ENCODE measurements around the gene PRR22.

The PRR22 gene

DNA sequence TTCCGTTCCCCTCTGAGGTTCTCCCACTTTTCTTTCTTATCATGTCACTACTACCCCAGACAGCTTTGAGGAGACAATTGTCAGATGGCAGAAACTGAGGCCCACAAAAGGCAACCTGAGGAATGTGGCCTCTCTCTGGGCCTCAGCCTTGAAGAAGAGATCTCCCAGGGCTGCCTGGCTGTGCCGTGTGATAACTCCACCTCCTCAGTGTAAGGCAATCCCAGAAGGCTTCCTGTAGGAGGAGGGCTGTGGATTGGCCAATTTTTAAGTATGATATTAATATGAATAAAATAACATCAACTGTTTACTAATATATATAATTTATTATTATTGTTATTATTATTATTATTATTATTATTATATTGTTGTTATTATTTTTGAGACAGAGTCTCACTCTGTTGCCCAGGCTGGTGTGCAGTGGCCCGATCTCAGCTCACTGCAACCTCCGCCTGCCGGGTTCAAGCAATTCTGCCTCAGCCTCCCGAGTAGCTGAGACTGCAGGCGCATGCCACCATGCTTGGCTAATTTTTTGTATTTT is 10.9 kb upstream of the PRR22 start:
- H4K20me1 ChIP-seq (ENCODE audit: insufficient read depth, low read length) = no peaks in the 10 kb centered on the region
- TF ChIP-seq EZH2 (IDR thresholded peaks at IDR 0.05; ENCODE audit: borderline replicate concordance, low read depth, low read length, severe bottlenecking) = no peak
- TF ChIP-seq, protein P1, sequence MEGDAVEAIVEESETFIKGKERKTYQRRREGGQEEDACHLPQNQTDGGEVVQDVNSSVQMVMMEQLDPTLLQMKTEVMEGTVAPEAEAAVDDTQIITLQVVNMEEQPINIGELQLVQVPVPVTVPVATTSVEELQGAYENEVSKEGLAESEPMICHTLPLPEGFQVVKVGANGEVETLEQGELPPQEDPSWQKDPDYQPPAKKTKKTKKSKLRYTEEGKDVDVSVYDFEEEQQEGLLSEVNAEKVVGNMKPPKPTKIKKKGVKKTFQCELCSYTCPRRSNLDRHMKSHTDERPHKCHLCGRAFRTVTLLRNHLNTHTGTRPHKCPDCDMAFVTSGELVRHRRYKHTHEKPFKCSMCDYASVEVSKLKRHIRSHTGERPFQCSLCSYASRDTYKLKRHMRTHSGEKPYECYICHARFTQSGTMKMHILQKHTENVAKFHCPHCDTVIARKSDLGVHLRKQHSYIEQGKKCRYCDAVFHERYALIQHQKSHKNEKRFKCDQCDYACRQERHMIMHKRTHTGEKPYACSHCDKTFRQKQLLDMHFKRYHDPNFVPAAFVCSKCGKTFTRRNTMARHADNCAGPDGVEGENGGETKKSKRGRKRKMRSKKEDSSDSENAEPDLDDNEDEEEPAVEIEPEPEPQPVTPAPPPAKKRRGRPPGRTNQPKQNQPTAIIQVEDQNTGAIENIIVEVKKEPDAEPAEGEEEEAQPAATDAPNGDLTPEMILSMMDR (IDR thresholded peaks at IDR 0.05; ENCODE audit: borderline replicate concordance, extremely low read depth, low read length, poor library complexity, severe bottlenecking) = no peak
- peaks cover 2% of the 10 kb centered on the region; the same call in 1 of the 2 replicates for H3K79me2 ChIP-seq (ENCODE audit: insufficient read depth, low read length)
- no peak overlapping the region for H3K9ac ChIP-seq (ENCODE audit: low read depth, low read length)
- no peaks in the 10 kb centered on the region for H3K27me3 ChIP-seq (ENCODE audit: insufficient read depth, low read length, poor library complexity)
- H3K9me3 ChIP-seq (ENCODE audit: insufficient read depth, low read length, severe bottlenecking) = no peaks in the 10 kb centered on the region
- DNase-seq (no peak), ATAC-seq (ENCODE audit: insufficient read depth, low read depth) (no peak)
- no peak overlapping the region for H3K4me3 ChIP-seq (ENCODE audit: low read depth in 1 of 2, low read length in 2 of 2)
- H2AFZ ChIP-seq (ENCODE audit: low read depth, low read length) = no peak overlapping the region
- H3K36me3 ChIP-seq (ENCODE audit: insufficient read depth, low read length) = no peaks in the 10 kb centered on the region
- no peak overlapping the region for H3K4me2 ChIP-seq (ENCODE audit: insufficient read depth, low read length)
- H3K4me1 ChIP-seq (ENCODE audit: insufficient read depth, low read length) = peaks cover 8% of the 10 kb centered on the region
- H3K27ac ChIP-seq (ENCODE audit: low read length) = no peak overlapping the region

DNA sequence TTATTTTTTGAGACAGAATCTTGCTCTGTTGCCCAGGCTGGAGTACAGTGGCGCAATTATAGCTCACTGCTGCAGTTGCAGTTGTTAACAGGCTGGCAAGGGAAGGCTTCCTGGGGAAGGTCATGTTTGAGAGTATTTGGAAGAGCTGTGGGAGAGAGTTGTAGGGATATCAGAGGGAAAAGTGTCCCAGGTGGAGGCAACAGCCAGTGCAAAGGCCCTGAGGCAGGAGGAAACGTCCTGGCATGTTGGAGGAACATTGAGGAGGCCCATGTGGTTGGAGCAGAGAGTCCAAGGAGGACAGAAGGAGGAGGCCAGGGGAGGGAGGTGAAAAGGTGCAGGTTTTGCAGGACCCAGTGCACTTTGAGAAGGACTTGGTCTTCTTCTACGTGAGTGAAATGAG is 8.6 kb upstream of the PRR22 start:
- H3K4me2 ChIP-seq (ENCODE audit: insufficient read depth, low read length) = no peak overlapping the region
- DNase-seq (no peak), ATAC-seq (ENCODE audit: insufficient read depth, low read depth) (no peak)
- TF ChIP-seq EZH2 (IDR thresholded peaks at IDR 0.05; ENCODE audit: borderline replicate concordance, low read depth, low read length, severe bottlenecking) = no peak
- TF ChIP-seq, protein P1 (IDR thresholded peaks at IDR 0.05; ENCODE audit: borderline replicate concordance, extremely low read depth, low read length, poor library complexity, severe bottlenecking) = no peak
- H3K4me1 ChIP-seq (ENCODE audit: insufficient read depth, low read length) = peaks cover 24% of the 10 kb centered on the region
- no peaks in the 10 kb centered on the region for H3K9me3 ChIP-seq (ENCODE audit: insufficient read depth, low read length, severe bottlenecking)
- no peak overlapping the region for H3K9ac ChIP-seq (ENCODE audit: low read depth, low read length)
- no peaks in the 10 kb centered on the region for H3K27me3 ChIP-seq (ENCODE audit: insufficient read depth, low read length, poor library complexity)
- no peak overlapping the region for H3K4me3 ChIP-seq (ENCODE audit: low read depth in 1 of 2, low read length in 2 of 2)
- peaks cover 17% of the 10 kb centered on the region for H3K79me2 ChIP-seq (ENCODE audit: insufficient read depth, low read length)
- peaks cover 18% of the 10 kb centered on the region for H4K20me1 ChIP-seq (ENCODE audit: insufficient read depth, low read length)
- H2AFZ ChIP-seq (ENCODE audit: low read depth, low read length) = peak overlapping the region; percentile 7; the same call in 1 of the 2 replicates
- no peak overlapping the region for H3K27ac ChIP-seq (ENCODE audit: low read length)
- H3K36me3 ChIP-seq (ENCODE audit: insufficient read depth, low read length) = peaks cover 20% of the 10 kb centered on the region

DNA sequence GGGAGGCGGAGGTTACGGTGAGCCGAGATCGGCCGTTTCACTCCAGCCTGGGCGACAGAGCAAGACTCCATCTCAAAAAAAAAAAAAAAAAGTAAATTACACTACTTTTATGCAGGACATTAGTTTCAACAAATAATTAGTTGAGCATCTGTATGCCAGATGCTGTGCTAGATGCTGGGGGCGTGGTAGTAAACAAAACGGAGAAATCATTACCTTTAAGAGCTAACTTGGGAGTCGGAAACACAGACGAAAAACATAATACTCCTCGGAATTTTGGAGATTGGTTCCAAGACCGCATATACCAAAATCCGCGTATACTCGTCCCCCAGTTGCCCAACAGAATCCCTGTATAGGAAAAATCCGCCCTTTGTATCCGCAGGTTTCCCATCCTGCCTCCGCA is 7.7 kb upstream of the PRR22 start:
- TF ChIP-seq, protein P1 (IDR thresholded peaks at IDR 0.05; ENCODE audit: borderline replicate concordance, extremely low read depth, low read length, poor library complexity, severe bottlenecking) = no peak
- no peak for TF ChIP-seq EZH2 (IDR thresholded peaks at IDR 0.05; ENCODE audit: borderline replicate concordance, low read depth, low read length, severe bottlenecking)
- peaks cover 17% of the 10 kb centered on the region for H3K79me2 ChIP-seq (ENCODE audit: insufficient read depth, low read length)
- no peak for DNase-seq

More for the DNA sequence above, 7.7 kb upstream of the PRR22 start:
- peaks cover 24% of the 10 kb centered on the region for H3K4me1 ChIP-seq (ENCODE audit: insufficient read depth, low read length)
- H3K27me3 ChIP-seq (ENCODE audit: insufficient read depth, low read length, poor library complexity) = no peaks in the 10 kb centered on the region
- ATAC-seq (ENCODE audit: insufficient read depth, low read depth) = no peak
- no peak overlapping the region for H3K27ac ChIP-seq (ENCODE audit: low read length)
- H3K9ac ChIP-seq (ENCODE audit: low read depth, low read length) = no peak overlapping the region
- no peak overlapping the region for H2AFZ ChIP-seq (ENCODE audit: low read depth, low read length)
- H3K36me3 ChIP-seq (ENCODE audit: insufficient read depth, low read length) = peaks cover 30% of the 10 kb centered on the region
- H3K4me3 ChIP-seq (ENCODE audit: low read depth in 1 of 2, low read length in 2 of 2) = no peak overlapping the region
- no peak overlapping the region for H3K4me2 ChIP-seq (ENCODE audit: insufficient read depth, low read length)
- no peaks in the 10 kb centered on the region for H3K9me3 ChIP-seq (ENCODE audit: insufficient read depth, low read length, severe bottlenecking)
- peaks cover 28% of the 10 kb centered on the region for H4K20me1 ChIP-seq (ENCODE audit: insufficient read depth, low read length)
